Epithelial cell of proximal tubule (primary cell): ENCODE results near the gene ACSS3. TPM values are rescaled to one million over a fixed set of nuclear protein-coding genes. Genes with fewer than 3 reads are reported as not detected.
"Not testable (repeated sequence)": the region's sequence is repeated elsewhere in the genome, so short reads cannot be mapped to it uniquely, and the experiment has no call there.

Source experiments
- DNase-seq: peaks from one replicate; pipeline ENCODE4 v3.0.0-alpha.2; 2011; ENCODE audit warnings: low read depth
- H3K4me3 ChIP-seq: 2 replicates; pipeline ENCODE4 v1.5.1; 2011; ENCODE audit warnings: low read depth, mild to moderate bottlenecking, low read length
- total RNA-seq: library from RNA; depleted of rRNA; stranded (reverse); fragments of >200 nt; gene quantifications from 2 replicates; pipeline ENCODE4 v1.2.3, GENCODE V29; 2015
- TF ChIP-seq, protein P1 (sequence below): conservative IDR thresholded peaks from 2 replicates; pipeline ENCODE4 v1.5.1; 2012; ENCODE audit warnings: low read depth, mild to moderate bottlenecking, low read length

The ACSS3 gene
- total RNA-seq, 1 donor from 2014 or later: 3.4 TPM

DNA sequence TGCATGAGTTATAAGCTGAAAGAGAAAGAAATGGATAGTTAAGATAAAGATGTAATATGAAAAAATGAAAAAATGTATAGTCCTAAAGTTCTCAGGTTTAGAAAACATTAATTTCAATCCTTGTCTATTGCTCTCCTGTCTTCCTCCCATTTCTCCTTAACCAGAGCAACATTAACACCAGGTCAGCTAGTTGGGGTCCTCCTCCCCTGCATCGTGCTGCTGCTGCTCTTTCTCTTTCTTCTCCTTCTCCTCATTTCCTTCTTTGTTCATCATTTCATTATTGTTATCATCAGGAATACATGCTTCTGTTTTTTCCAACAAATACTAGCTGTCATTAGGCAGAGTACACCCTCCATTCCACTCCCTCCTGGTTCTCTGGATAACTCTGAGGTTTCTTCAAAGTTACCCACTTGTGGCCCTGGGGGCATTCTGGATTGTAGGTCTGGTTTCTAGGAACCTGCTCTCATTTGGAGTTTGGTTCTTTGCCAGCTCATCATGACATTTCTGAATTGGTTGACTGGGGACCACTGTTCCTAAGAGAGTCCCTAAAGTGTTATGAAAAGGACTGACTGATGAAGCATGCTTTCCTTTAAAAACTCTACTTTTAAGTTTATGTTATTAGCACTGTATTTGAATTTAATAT, 17.0 kb downstream of the ACSS3 start:
- no peak for DNase-seq
- TF ChIP-seq, protein P1, sequence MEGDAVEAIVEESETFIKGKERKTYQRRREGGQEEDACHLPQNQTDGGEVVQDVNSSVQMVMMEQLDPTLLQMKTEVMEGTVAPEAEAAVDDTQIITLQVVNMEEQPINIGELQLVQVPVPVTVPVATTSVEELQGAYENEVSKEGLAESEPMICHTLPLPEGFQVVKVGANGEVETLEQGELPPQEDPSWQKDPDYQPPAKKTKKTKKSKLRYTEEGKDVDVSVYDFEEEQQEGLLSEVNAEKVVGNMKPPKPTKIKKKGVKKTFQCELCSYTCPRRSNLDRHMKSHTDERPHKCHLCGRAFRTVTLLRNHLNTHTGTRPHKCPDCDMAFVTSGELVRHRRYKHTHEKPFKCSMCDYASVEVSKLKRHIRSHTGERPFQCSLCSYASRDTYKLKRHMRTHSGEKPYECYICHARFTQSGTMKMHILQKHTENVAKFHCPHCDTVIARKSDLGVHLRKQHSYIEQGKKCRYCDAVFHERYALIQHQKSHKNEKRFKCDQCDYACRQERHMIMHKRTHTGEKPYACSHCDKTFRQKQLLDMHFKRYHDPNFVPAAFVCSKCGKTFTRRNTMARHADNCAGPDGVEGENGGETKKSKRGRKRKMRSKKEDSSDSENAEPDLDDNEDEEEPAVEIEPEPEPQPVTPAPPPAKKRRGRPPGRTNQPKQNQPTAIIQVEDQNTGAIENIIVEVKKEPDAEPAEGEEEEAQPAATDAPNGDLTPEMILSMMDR: no peak
- no peak overlapping the region for H3K4me3 ChIP-seq

- no peak for DNase-seq
- TF ChIP-seq, protein P1: no peak
- H3K4me3 ChIP-seq: no peak overlapping the region
Observed at GRCh38 chr12:81095501-81096232, 17.8 kb downstream of the ACSS3 start.

DNA sequence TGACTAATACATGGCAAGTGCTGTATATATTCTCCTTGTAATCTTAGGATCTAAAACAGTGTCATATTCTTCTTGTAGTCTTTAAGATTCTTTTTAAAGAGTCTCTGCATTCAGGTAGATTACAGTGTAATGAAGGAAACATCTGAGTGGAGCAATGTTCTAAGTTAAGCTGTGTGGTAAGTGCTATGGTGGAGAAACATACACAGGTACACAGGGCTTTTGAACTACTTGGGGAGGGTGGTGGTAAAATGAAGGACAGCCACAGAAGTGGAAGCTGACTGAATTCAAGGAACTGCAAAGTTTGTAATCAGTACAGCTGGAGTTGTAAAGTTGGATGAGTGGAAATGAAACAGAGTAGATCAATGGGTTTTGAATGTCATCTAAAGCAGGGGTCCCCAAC, 27.8 kb downstream of the ACSS3 start:
- no peak overlapping the region for H3K4me3 ChIP-seq
- DNase-seq: no peak
- TF ChIP-seq, protein P1: no peak

GRCh38 chr12:81114226-81114625, 36.3 kb downstream of the ACSS3 start:
- no peak overlapping the region for H3K4me3 ChIP-seq
- DNase-seq: no peak
- TF ChIP-seq, protein P1: no peak

- not testable (repeated sequence) for DNase-seq, H3K4me3 ChIP-seq
Observed at GRCh38 chr12:81119069-81119468, 41.2 kb downstream of the ACSS3 start.

DNA sequence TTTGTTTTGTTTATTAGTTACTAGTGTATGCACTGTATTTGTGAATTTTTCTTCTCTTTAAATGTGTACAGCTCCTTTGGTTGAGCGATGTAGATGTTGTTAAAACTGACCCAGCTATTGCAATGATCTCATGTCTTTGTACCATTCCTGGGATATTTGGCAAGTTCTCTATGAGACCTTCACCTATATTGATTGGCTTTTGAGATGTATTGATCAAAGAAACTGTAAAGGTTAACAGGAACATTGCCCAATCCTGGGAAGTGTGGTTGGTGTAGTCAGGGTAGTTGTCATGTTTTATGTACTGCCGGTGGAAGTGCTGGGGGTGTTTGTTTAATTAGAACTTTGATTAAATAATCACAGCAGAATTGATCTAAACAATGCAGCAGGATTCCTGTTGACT, 43.1 kb downstream of the ACSS3 start:
- TF ChIP-seq, protein P1: no peak
- H3K4me3 ChIP-seq: no peak overlapping the region
- DNase-seq: no peak

- no peak for DNase-seq
- H3K4me3 ChIP-seq: no peak overlapping the region
Observed at GRCh38 chr12:81123611-81124010, 45.7 kb downstream of the ACSS3 start.

More at GRCh38 chr12:81123611-81124010, 45.7 kb downstream of the ACSS3 start:
- TF ChIP-seq, protein P1: no peak
